Stimulated activated CD8-positive, alpha-beta memory T cell treated with anti-CD3 and anti-CD28 coated beads, Interleukin-12 subunit alpha, Interleukin-12 subunit beta, amount 100 ng/mL, for 4 hours (primary cell): ENCODE measurements around the gene KRTCAP2.
A peak's percentile ranks its signal among the peaks of the same experiment; 100 is the strongest.
"Not testable (repeated sequence)": the region's sequence is repeated elsewhere in the genome, so short reads cannot be mapped to it uniquely, and the experiment has no call there.

ENCODE experiments used
- DNase-seq: peaks from one replicate; pipeline ENCODE4 v3.0.0-alpha.2; 2020; ENCODE audit warnings: low read depth

KRTCAP2 gene

GRCh38 chr1:155168456-155169210, 4.5 kb downstream of the KRTCAP2 start:
- DNase-seq = no peak

DNA sequence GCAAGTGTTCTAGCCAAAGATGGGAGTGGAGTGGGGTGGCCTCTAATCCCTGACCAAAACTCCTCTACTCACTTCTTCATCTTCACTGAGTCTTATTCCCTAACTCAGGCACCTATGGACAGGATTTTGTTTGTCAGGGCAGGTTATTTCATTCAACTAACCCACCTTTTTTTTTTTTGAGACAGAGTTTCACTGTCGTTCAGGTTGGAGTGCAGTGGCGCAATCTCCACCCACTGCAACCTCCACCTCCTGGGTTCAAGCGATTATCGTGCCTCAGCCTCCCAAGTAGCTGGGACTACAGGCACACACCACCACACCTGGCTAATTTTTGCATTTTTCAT, 5.0 kb downstream of the KRTCAP2 start:
- not testable (repeated sequence) for DNase-seq

DNA sequence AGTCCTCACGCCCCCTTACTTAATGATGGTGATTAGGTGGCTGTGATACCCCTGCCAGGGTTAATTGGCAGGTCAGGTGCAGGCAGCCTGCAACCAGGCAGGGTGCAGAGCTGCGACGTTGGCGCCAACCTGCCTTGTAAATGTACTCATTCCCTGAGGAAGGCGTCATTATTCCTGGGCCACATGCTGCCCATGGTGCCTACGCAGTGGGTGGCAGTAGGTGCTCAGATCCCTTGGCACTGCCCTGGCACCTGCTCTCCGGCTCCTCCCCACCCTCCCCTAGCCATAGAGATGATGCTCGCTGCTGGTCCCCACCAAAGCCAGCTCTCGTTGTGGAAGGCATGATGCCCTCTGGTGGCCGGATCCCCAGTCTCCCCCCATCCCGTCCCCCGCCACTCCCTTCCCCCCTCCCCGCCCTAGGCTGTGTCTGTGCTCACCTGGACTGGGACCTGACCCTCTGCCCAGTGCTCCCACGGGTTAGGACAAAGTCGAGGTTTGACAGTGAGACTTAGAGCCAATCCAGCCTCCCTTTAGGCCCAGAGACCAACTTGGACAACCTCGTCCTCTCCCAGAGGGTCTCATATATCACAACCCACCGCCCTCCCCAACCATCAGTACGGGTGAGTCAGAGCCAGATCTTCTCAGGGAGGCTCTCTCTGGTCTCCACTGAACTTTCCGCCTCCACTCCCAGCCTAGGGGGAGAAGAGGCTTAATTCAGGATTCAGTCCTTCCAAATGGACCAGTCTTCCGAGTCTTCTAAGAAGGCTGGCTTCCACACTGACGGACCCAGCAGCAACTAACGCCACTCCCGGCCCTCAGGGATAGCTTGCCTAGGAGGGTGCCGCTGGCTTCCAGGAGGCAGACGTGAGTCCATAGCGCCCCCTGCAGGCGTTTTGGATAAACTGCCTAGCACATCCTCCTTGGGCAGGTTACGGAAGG, 5.7 kb downstream of the KRTCAP2 start:
- peak; percentile 60 for DNase-seq

- no peak for DNase-seq
These were observed 6.5 kb downstream of the KRTCAP2 start for GRCh38 chr1:155166471-155167165.

GRCh38 chr1:155166051-155166470, 7.0 kb downstream of the KRTCAP2 start:
- no peak for DNase-seq

- DNase-seq = not testable (repeated sequence)
These were observed 8.5 kb downstream of the KRTCAP2 start for GRCh38 chr1:155164625-155165024.

GRCh38 chr1:155163785-155164184, 9.3 kb downstream of the KRTCAP2 start:
- not testable (repeated sequence) for DNase-seq

- DNase-seq = not testable (repeated sequence)
These were observed 10.5 kb downstream of the KRTCAP2 start for GRCh38 chr1:155162631-155163030.

GRCh38 chr1:155160128-155160527, 13.0 kb downstream of the KRTCAP2 start:
- DNase-seq = no peak

GRCh38 chr1:155158991-155159390, 14.1 kb downstream of the KRTCAP2 start:
- DNase-seq = no peak

DNA sequence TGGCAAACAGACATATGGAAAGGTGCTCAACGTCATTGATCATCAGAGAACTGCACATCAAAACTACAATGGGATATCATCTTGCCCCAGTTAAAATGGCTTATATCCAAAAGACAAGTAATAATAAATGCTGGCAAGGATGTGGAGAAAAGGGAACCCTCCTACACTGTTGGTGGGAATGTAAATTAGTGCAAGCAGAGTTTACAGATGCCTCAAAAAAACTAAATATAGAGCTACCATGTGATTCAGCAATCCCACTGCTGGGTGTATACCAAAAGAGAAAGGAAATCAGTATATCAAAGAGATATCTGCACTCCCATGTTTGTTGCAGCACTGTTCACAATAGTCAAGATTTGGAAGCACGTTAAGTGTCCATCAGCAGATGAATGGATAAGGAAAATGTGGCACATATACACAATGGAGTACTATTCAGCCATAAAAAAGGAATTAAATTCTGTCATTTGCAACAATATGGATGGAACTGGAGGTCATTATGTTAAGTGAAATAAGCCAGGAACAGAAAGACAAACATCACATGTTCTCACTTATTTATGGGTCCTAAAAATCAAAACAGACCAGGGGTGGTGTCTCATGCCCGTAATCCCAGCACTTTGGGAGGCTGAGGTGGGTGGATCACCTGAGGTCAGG, 17.0 kb downstream of the KRTCAP2 start:
- DNase-seq = not testable (repeated sequence)

GRCh38 chr1:155145491-155145890, 27.6 kb downstream of the KRTCAP2 start:
- DNase-seq = no peak

GRCh38 chr1:155141749-155142148, 31.4 kb downstream of the KRTCAP2 start:
- DNase-seq = no peak

DNA sequence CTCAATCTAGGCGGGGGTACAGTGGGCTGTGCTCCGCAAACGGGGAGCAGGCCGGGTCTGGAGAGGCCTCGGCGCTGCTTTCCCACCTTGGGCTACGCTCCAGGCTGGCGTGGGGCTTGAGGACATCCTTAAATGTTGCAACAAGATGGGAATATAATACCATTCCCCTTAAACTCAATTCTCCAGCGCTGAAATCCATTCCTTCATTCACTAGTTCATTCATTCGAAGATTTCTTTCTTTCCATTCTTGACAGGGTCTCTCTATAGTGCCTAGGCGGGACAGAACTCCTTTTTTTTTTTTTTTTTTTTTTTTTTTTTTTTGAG, 32.5 kb downstream of the KRTCAP2 start:
- DNase-seq = no peak

DNA sequence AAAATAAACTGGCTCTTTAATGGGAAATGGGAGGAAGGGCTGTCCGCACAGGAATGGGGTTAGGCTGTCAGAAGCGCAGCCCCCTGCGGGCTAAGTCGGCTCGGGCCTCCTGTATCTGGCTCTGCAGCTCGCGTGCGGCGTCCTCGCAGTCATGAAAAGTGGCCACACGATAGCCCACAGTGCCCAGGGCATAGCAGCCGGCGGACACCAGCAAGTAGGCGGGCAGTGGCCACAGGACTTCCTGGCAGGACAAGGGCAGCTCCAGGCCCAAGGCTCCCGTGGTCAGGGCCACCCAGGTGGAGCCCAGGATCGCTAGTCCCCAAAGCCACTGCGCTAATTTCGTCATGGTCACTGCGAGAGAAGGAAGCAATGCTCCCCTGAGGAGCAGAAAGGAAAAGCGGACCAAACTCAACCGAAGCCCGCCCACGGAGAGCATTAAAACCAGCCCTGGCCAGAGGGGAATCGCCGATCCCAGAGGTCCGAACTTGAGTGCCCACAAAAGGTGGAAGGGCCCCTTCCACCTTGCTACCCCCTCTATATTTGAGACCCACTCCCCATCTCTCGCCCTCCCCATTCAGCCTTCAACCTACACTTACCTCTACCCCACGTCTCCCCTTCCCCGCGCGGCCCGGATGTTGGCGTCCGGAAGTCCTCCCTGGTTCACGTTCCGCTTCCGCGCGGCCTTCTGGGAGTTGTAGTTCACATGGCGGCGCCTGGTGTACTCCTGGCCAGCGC, 33.0 kb downstream of the KRTCAP2 start, which contains the start of gene DPM3:
TSS of gene DPM3 (minus strand) at position 637 of the 735 bp plus-strand sequence. CDS start at position 346, 291 bp downstream.
- DNase-seq = peak; percentile 80

DNA sequence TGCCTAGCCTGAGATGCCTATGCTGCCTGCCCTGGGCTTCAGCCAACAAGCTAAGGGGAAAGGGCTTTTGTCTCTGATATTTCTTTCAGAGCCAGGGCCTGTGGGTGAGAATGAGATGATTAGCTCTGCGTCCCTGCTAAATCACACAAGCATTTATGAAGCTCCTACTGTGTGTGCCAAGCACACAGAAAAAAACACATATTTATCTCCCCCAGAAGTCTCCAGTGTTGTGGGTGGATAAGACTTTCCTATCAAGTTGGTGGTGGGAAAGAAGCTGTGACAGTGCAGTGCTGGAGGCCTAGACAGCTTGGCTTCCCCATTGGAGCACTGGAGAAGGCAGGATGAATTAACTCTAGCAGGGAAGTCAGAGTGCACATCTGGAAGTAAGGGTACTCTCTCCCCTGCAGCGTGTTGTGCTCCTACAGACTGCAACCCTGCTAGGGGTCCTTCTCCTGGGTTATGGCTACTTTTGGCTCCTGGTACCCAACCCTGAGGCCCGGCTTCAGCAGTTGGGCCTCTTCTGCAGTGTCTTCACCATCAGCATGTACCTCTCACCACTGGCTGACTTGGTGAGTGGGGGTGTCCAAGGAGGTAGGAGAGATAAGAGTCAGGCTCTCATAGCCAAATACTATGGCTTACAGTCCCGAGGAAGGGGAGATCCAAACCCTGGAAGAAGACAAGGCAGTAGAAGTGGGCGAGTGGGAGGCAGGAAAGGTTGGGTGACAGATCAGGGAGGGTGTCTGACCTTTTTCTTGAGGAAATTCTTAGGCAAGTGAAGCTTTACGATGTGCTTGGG, 35.8 kb downstream of the KRTCAP2 start:
- DNase-seq = no peak

GRCh38 chr1:155136748-155137147, 36.4 kb downstream of the KRTCAP2 start:
- DNase-seq = no peak

DNA sequence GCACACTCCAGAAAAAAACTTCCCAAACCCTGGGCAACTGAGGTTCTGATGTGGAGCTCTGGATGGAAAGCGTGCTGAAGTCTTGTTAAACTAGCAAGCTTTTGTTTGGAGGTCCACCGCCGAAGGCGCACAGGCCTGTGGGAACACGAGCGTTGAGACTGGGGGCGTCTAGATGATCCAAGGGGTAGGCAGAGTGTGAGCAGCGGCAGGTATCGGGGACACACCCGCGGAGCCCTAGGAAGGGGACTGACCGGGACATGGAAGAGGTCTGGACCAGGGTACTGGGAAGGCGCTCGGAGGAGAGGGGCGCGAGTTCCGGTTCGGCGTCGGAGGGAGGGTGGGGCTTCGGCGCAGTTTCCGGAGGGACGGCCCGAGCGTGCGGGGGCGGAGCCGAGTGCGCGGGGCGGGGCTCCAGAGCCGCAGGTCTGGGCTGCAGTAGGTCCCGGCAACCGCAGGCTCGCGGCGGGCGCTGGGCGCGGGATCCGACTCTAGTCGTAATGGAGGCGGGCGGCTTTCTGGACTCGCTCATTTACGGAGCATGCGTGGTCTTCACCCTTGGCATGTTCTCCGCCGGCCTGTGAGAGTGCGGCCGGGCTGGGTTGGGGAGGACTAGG, 37.6 kb downstream of the KRTCAP2 start, which contains the start of gene SLC50A1:
TSS of gene SLC50A1 (plus strand) at position 438 of the 614 bp plus-strand sequence. CDS start at position 498, 60 bp downstream.
- peak; percentile 86 for DNase-seq

GRCh38 chr1:155134880-155135414, 38.2 kb downstream of the KRTCAP2 start:
- DNase-seq = peak; percentile 30
